ENCODE data around the gene ZMYM2.

- TF ChIP-seq REST (IDR thresholded peaks at IDR 0.05), result no peak
- no peak for TF ChIP-seq ELK1 (IDR thresholded peaks at IDR 0.05; ENCODE audit: low read depth, low read length)
- no peak for TF ChIP-seq POLR2AphosphoS2 (conservative IDR thresholded peaks at IDR 0.05; ENCODE audit: low read length)
- no peak for TF ChIP-seq CTCF (IDR thresholded peaks at IDR 0.05)
- TF ChIP-seq EP300 (IDR thresholded peaks at IDR 0.05), result no peak
- TF ChIP-seq MYC (IDR thresholded peaks at IDR 0.05; ENCODE audit: borderline replicate concordance, low read length), result no peak
- no peak for TF ChIP-seq CHD2 (IDR thresholded peaks at IDR 0.05; ENCODE audit: low read length, partially characterized antibody)
- no peak for TF ChIP-seq RAD21 (conservative IDR thresholded peaks at IDR 0.05 in 1 of 2, IDR thresholded peaks at IDR 0.05 in 1 of 2)
- no peak for TF ChIP-seq POLR2A (IDR thresholded peaks at IDR 0.05; ENCODE audit: low read length)
Observed at GRCh38 chr13:20044086-20044485, 85.6 kb downstream of the ZMYM2 start.

All from A549 (cell line).